AG10803 (cell line): ENCODE measurements around the gene PLA2R1.

Experiments used
- DNase-seq: peaks from one replicate; pipeline ENCODE4 v3.0.0; 2010; ENCODE audit warnings: low read depth
- H3K4me3 ChIP-seq: 2 replicates; pipeline ENCODE4 v1.5.1; 2011; ENCODE audit warnings: mild to moderate bottlenecking, low read length, control low read depth
- CTCF ChIP-seq: conservative IDR thresholded peaks from 2 replicates; pipeline ENCODE4 v1.5.1; 2011; ENCODE audit warnings: mild to moderate bottlenecking, low read length, control low read depth, inconsistent platforms

Gene PLA2R1

DNA sequence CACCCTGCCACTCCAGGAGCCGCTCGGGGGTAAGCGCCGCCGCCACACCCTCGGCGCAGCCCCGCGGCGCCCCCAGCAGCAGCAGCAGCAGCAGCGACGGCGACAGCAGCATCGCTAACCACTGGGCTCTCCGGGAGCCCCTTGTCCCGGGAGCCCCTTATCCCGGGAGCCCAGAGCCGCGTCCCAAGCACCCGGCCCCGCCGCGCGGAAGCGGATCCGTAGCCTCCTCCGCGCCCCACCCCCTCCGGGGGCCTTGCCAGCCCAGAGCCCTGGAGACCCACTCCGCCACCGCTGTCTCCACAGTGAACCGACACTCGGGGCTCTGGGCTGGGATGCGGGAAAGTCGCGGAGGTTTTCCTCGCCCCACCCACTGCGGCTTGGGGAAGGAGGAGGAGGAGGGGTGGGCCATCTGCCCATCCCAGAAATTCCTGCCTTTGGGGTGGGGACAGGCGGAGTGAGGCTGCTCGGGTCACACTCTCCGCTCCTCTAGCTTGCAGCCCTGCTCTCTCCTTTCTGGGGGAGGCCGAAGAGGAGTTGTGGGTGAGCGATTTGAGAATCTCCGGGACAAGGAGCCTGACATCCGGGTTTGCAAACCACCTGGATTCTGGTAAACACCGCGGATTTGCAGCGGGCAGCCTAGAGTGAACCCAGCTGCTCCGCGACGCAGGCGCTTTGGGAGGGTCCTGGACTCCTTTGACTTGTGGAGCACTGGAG lies at the start of gene PLA2R1:
PLA2R1 (minus strand) TSS at position 324 of the 714 bp plus-strand sequence; CDS start at position 112, 212 bp downstream.
- H3K4me3 ChIP-seq = peak within 1 kb of the TSS; percentile 75
- DNase-seq = peak; percentile 47
- no peak for TF ChIP-seq CTCF

GRCh38 chr2:160110674-160111239 lies 48.3 kb upstream of the PLA2R1 start:
- no peak for DNase-seq
- H3K4me3 ChIP-seq = no peak overlapping the region
- TF ChIP-seq CTCF = no peak

DNA sequence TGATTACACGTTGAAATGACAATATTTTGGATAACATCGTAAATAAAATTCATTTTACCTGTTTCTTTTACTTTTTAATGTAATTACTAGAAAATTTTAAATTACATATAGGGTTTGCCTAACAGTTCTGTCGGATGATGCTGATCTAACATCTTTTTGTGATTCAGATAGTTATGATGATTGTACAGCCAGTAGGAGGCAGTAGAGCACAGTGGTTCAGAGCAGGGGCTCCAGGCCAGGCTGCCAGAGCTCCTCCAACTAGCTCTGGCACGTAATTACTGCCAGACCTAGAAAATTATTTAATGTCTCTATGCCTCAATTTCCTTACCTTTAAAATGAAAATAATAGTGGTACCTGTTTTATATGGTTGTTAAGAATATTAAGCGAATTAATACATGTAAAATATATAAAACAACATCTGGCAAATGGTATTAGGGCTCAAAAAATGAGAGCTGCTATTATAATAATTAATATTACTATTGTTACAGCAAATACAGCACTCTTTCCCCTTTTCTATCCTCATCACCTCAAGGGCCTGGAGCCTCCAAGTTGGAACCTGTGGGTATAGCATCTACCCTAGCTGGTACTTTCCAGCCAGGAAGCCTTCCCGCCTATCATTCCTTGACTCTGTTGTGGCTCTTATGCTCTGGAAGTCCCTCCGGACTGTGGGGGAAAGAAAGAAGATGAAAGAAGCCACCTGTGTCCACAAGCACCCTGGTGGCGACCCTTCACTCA lies 47.7 kb upstream of the PLA2R1 start:
- peak; percentile 82 for TF ChIP-seq CTCF
- H3K4me3 ChIP-seq = no peak overlapping the region
- DNase-seq = peak; percentile 81

DNA sequence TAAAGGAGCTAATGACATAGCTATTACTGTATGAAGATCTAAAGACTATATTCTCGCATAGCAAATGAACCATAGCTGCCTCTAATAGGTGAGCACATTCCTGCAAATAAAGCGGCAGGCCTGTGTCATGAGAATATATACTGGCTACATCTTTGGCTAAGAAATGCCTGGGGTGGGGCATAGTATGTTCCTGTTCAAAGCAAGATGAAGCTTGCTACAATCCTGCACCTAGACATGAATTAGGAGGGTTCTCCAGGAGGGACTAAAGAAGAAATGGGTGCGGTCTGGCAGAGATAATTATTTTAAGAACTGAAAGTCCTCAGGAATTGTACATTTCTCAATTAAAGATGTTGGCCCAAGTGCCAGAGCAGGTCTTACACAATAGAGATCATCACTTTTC lies 46.8 kb upstream of the PLA2R1 start:
- no peak overlapping the region for H3K4me3 ChIP-seq
- DNase-seq = no peak
- no peak for TF ChIP-seq CTCF

GRCh38 chr2:160108646-160109045 lies 46.2 kb upstream of the PLA2R1 start:
- no peak for TF ChIP-seq CTCF
- DNase-seq = no peak
- no peak overlapping the region for H3K4me3 ChIP-seq

DNA sequence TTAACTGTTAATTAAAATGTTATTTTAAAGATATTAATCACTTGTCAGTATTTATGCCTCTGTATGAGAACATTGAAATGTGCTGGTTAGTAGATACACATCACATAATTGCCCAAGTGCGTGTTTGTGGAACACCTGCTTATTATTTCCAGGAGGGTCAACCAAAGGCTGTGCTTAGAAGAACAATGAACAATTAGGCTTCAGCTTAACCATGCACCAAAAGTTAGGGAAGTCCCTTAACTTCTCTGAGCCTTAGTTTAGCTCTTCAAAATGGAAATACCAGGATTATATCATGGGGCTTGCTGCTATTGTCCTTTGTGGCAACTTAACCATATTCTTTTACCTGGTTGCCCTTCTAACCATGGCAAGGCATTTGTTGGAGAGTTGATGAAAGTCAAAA lies 43.0 kb upstream of the PLA2R1 start:
- DNase-seq = no peak
- no peak overlapping the region for H3K4me3 ChIP-seq
- TF ChIP-seq CTCF = no peak

- DNase-seq = no peak
- no peak overlapping the region for H3K4me3 ChIP-seq
- TF ChIP-seq CTCF = no peak
These were observed 41.7 kb upstream of the PLA2R1 start for GRCh38 chr2:160104115-160104514.
